GM12801 (cell line): ENCODE measurements around the gene ORC6.

Experiments used
- TF ChIP-seq, protein P1 (sequence below): IDR thresholded peaks from one replicate; pipeline ENCODE4 v1.5.1; 2011; ENCODE audit warnings: control low read depth; ENCODE audit not compliant: insufficient read length; ENCODE audit errors: extremely low read depth

Gene ORC6

DNA sequence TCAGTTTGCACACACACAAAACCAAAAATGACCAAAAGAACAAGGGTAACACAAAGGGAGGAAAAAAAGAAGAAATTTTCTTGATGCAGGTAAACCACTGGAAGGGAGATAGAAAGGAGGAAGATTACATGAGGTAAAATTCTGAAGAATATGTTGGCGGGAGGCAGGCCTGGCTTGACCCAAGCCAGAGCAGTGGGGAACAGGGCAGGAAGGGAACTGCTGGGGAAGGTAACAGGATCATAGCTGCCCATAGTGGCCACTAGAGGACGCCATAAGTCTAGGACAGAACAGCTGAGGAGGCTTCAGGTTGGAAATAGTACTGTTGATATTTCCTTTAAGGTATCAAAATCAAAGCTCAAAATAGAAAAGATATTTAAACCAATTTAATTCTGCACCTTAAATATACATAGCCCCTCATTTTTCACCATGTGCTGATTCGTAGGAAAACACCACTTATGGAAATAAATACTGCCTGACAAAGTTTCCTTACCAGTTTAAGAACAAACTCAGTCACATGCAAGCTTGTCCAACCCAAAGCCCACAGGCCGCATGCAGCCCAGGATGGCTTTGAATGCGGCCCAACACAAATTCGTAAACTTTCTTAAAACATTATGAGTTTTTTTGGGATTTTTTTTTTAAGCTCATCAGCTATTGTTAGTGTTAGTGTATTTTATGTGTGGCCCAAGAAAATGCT, 16.0 kb upstream of the ORC6 start:
- TF ChIP-seq, protein P1, sequence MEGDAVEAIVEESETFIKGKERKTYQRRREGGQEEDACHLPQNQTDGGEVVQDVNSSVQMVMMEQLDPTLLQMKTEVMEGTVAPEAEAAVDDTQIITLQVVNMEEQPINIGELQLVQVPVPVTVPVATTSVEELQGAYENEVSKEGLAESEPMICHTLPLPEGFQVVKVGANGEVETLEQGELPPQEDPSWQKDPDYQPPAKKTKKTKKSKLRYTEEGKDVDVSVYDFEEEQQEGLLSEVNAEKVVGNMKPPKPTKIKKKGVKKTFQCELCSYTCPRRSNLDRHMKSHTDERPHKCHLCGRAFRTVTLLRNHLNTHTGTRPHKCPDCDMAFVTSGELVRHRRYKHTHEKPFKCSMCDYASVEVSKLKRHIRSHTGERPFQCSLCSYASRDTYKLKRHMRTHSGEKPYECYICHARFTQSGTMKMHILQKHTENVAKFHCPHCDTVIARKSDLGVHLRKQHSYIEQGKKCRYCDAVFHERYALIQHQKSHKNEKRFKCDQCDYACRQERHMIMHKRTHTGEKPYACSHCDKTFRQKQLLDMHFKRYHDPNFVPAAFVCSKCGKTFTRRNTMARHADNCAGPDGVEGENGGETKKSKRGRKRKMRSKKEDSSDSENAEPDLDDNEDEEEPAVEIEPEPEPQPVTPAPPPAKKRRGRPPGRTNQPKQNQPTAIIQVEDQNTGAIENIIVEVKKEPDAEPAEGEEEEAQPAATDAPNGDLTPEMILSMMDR = no peak

DNA sequence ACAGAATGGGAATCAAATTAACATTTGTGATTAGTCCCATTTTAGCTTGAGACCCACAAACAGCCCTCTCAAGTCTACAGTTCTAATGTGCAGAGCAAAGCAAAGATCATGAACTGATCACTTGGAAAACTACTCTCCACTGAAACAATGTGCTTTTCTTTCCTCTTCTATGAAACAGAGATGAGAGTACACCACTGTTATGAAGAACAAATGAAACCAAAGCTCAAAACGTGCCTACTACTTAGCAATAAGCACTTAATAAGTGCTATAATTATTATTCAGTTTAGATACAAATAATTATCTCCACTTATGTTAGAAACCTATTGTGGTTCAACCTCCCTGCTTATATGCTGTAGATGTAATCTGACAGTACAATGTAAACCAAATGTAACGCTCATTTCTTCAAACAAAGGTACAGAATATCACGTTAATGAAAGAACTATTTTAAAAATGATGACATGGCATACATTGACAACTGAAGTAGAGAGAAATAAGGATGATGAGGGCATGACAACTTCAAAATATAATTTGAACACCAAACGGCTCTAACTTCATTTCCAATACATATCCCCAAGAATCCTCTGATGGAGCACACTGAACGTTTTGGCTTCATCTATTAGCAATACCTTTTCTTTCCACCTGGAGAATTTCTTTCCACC, 2.5 kb upstream of the ORC6 start:
- TF ChIP-seq, protein P1 = no peak

DNA sequence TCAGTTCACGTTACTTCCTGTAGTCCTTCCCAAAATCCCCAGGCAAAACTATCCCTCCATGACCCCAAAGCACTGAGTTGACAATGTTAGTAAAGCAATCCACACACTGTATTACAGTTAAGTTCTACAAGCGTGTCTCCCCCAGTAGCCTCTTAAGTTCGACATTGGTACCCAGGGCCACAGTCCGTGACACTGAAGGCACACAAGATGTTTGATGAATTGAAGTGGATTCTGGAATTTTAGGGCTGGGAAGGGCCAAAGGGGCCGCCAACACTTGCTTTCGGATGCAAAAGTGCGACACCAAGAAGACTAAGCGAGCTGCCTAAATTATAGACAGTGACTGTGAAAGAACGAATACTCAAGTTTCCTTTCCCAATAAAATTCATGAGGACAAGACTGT, 2.0 kb upstream of the ORC6 start:
- TF ChIP-seq, protein P1 = no peak

DNA sequence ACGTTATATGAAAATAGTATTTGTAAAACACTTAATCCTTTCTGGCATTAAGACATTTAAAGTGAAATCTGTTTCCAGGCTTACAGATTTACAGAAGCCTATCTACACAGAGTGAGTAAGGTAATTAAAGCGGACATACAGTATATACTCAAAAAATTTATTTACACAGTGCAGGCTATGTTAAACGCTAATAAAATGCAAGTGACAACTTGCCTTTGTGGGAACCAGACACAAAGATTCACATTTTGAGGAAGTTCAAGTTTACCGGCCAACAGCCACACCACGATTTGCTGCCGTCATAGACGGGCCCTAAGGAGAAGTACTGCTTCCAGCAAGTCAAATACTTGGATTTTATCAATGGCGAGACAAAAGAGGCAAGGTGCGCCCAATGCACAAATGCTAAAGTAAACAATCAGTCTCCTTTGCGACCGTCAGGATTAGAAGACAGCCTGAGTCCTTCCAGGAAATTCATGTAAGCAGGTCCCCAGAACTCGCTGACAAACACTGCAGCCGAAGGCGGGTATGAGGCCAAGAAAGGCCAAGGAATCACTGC, 1.3 kb upstream of the ORC6 start:
- TF ChIP-seq, protein P1 = no peak

DNA sequence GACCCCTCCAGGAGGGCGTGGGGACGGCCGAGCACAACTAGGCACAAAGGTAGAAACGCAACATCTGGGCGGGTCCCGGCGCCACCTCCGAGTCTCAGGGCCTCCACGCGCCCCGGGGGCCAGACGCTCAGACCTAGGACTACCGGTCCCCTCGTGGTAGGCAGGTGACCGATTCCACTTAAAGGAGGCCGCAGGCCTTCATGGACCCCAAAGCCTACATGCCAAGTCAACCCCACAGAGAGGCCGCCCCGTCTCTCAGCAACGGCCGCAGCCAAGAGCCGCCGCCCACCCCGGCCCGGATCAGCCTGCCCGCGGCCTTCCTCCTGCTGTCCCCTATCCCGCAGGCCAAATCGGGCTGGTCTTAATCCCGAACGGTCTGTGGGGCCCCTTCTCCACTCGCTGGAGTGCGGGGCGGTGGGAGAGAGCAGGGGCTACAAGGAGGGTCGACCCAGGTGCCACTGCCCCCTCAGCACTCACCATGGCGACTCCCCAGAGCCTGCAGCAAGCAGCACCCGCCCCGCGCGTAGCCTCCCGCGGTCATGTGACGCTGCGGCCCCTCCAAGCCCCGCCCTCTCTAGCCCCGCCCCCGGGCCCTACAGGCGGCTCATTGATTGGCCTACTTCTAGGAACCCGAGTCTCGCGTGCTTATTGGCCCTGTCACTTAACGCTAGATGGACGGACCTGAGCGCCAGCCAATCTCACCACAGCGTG, 650 bp upstream of the ORC6 start, which contains the start of gene VPS35:
Gene VPS35 (minus strand): TSS at position 525 of the 711 bp plus-strand sequence. CDS start 45 bp downstream, at position 480.
- TF ChIP-seq, protein P1 = no peak

DNA sequence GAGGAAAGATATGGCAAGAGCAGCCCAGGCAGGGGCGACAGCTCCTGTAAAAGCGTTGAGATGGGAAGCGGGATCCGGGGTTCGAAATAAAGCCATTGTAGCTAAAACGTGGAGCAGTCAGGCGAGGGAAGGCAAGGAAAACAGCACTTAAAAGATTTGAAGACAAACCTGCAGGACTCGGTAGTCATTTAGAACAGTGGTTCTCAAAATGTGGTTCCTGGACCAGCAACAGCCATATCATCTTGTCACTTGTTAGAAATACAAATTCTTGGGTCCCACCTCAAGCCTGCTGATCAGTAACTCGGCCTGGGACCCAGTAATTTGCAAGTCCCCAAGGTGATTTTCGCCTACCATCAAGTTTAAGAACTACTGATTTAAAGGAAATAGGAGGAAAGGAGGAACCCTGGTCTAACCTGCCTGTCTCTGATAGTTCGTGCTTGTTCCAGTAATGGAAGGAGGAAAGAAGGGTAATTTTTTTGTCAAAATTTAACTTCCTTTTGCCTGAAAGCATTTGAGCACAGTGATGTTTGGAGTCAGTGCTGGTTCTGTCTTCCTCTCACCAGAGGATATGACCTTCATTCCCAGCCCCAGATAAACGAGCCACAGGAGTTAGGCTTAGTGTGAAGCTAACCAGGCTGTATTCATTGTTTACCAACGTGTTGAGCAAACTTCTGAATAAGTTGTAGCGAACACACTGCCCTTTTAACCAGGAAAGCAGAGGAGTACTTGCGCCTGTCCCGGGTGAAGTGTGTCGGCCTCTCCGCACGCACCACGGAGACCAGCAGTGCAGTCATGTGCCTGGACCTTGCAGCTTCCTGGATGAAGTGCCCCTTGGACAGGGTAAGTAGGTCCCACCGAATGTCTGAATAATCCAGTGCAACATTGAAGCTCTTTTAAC, 1.1 kb downstream of the ORC6 start:
- TF ChIP-seq, protein P1 = no peak
